NT2/D1 (cell line): ENCODE measurements around the gene MAPK10.

Experiments
- SUZ12 ChIP-seq: IDR thresholded peaks from 2 replicates; pipeline ENCODE4 v1.6.1; 2011; ENCODE audit not compliant: insufficient read length, insufficient read depth; ENCODE audit errors: extremely low read depth
- YY1 ChIP-seq: IDR thresholded peaks from 2 replicates; pipeline ENCODE4 v1.6.1; 2011; ENCODE audit not compliant: insufficient read length, insufficient read depth

- no peak for TF ChIP-seq SUZ12
- no peak for TF ChIP-seq YY1
Measured at GRCh38 chr4:85970535-85970934, 389.3 kb downstream of the MAPK10 start.
